H1 (cell line): Measurements from ENCODE around the gene TCIRG1.

Source experiments
- CEBPB ChIP-seq: IDR thresholded peaks from 2 replicates; pipeline ENCODE4 v1.6.1; 2012; ENCODE audit warnings: low read depth, low read length
- EP300 ChIP-seq, 2 experiments: IDR thresholded peaks; 1 replicate in 1 of 2; 2 replicates in 1 of 2; pipeline ENCODE4 v1.6.1; 2011 to 2012; ENCODE audit warnings: low read depth in 2 of 2, low read length in 2 of 2, mild to moderate bottlenecking in 2 of 2, borderline replicate concordance in 1 of 2, inconsistent platforms in 1 of 2, moderate library complexity in 1 of 2
- EZH2 ChIP-seq: fragments of 200-600 bp; sonication (generic); IDR thresholded peaks from 2 replicates; pipeline ENCODE4 v1.7.1; 2012; ENCODE audit warnings: low read depth, mild to moderate bottlenecking, moderate library complexity, low read length, inconsistent platforms; ENCODE audit not compliant: severe bottlenecking
- FOSL1 ChIP-seq: IDR thresholded peaks from 2 replicates; pipeline ENCODE4 v1.6.1; 2011; ENCODE audit warnings: mild to moderate bottlenecking, low read depth, low read length, moderate library complexity; ENCODE audit not compliant: insufficient read depth
- GABPA ChIP-seq: IDR thresholded peaks from 2 replicates; pipeline ENCODE4 v1.6.1; 2011; ENCODE audit warnings: mild to moderate bottlenecking, low read length, moderate library complexity, borderline replicate concordance; ENCODE audit not compliant: insufficient read depth
- GTF2F1 ChIP-seq: IDR thresholded peaks from 2 replicates; pipeline ENCODE4 v1.6.1; 2012; ENCODE audit warnings: low read depth, low read length, improper control_type of control experiment, borderline replicate concordance
- HDAC2 ChIP-seq, 2 experiments: fragments of 300-600 bp in 1 of 2; sonication (generic) in 1 of 2; IDR thresholded peaks; 2 replicates each; pipeline ENCODE4 v1.6.1; 2011 to 2012; ENCODE audit warnings: low read depth in 2 of 2, low read length in 2 of 2, mild to moderate bottlenecking in 2 of 2, moderate library complexity in 2 of 2, borderline replicate concordance in 1 of 2, inconsistent platforms in 1 of 2
- JUN ChIP-seq: IDR thresholded peaks from 2 replicates; pipeline ENCODE4 v1.6.1; 2011; ENCODE audit warnings: low read depth, mild to moderate bottlenecking, improper control_type of control experiment, low read length
- JUND ChIP-seq: IDR thresholded peaks from 2 replicates; pipeline ENCODE4 v1.6.1; 2011; ENCODE audit warnings: mild to moderate bottlenecking, improper control_type of control experiment, low read length
- POLR2A ChIP-seq, 2 experiments: IDR thresholded peaks; 1 replicate in 1 of 2; 2 replicates in 1 of 2; pipeline ENCODE4 v1.6.1; 2011; ENCODE audit warnings: low read depth in 2 of 2, low read length in 2 of 2, mild to moderate bottlenecking in 2 of 2; ENCODE audit errors: control extremely low read depth in 1 of 2
- TBP ChIP-seq: IDR thresholded peaks from 2 replicates; pipeline ENCODE4 v1.6.1; 2011; ENCODE audit warnings: low read depth, low read length, improper control_type of control experiment
- TF ChIP-seq, protein P1 (sequence below), 3 experiments: IDR thresholded peaks; 1 replicate in 2 of 3; 2 replicates in 1 of 3; pipeline versions ENCODE4 v1.5.1 to v1.6.1; 2011; ENCODE audit warnings: low read length in 3 of 3, mild to moderate bottlenecking in 3 of 3, inconsistent platforms in 2 of 3, low read depth in 1 of 3, moderate library complexity in 1 of 3; ENCODE audit not compliant: insufficient read depth in 1 of 3; ENCODE audit errors: control extremely low read depth in 1 of 3
- TF ChIP-seq, protein P2 (sequence below): IDR thresholded peaks from 2 replicates; pipeline ENCODE4 v1.6.1; 2012; ENCODE audit warnings: inconsistent platforms

DNA sequence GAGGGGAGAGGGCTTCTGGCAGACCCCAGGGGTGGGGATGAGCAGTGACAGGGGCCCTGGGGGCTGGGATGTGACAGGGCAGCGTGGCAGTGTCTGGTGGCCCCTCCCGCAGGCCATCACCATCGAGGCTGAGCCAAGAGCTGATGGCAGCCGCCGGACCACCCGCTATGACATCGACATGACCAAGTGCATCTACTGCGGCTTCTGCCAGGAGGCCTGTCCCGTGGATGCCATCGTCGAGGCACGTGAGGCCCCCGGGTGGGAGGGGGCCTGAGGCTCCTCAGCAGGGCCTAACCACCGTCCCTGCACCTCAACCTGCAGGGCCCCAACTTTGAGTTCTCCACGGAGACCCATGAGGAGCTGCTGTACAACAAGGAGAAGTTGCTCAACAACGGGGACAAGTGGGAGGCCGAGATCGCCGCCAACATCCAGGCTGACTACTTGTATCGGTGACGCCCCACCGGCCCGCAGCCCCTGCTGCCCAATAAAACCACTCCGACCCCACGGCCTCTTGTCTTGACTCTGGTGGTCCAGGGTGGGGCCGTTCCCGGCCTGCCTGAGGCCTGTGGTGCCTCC lies 2.6 kb upstream of the TCIRG1 start:
- TF ChIP-seq, protein P1, sequence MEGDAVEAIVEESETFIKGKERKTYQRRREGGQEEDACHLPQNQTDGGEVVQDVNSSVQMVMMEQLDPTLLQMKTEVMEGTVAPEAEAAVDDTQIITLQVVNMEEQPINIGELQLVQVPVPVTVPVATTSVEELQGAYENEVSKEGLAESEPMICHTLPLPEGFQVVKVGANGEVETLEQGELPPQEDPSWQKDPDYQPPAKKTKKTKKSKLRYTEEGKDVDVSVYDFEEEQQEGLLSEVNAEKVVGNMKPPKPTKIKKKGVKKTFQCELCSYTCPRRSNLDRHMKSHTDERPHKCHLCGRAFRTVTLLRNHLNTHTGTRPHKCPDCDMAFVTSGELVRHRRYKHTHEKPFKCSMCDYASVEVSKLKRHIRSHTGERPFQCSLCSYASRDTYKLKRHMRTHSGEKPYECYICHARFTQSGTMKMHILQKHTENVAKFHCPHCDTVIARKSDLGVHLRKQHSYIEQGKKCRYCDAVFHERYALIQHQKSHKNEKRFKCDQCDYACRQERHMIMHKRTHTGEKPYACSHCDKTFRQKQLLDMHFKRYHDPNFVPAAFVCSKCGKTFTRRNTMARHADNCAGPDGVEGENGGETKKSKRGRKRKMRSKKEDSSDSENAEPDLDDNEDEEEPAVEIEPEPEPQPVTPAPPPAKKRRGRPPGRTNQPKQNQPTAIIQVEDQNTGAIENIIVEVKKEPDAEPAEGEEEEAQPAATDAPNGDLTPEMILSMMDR (IDR thresholded peaks at IDR 0.05; ENCODE audit: control extremely low read depth in 1 of 3, insufficient read depth in 1 of 3, low read depth in 1 of 3, low read length in 3 of 3) = no peak
- no peak for TF ChIP-seq TBP
- TF ChIP-seq, protein P2, sequence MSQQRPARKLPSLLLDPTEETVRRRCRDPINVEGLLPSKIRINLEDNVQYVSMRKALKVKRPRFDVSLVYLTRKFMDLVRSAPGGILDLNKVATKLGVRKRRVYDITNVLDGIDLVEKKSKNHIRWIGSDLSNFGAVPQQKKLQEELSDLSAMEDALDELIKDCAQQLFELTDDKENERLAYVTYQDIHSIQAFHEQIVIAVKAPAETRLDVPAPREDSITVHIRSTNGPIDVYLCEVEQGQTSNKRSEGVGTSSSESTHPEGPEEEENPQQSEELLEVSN = no peak
- no peak for TF ChIP-seq HDAC2 (IDR thresholded peaks at IDR 0.05; ENCODE audit: borderline replicate concordance in 1 of 2, low read depth in 2 of 2, low read length in 2 of 2)
- TF ChIP-seq GTF2F1 = no peak
- TF ChIP-seq EZH2 = no peak
- no peak for TF ChIP-seq EP300 (IDR thresholded peaks at IDR 0.05; ENCODE audit: borderline replicate concordance in 1 of 2, low read depth in 2 of 2, low read length in 2 of 2)
- no peak for TF ChIP-seq GABPA
- no peak; a peak in 1 of 3 replicates for TF ChIP-seq POLR2A (IDR thresholded peaks at IDR 0.05; ENCODE audit: control extremely low read depth in 1 of 2, low read depth in 2 of 2, low read length in 2 of 2)
- TF ChIP-seq JUND = no peak
- no peak for TF ChIP-seq CEBPB
- no peak for TF ChIP-seq FOSL1
- TF ChIP-seq JUN = no peak
